H9 (cell line): ENCODE measurements around the gene GRID1. TPM values are rescaled to one million over a fixed set of nuclear protein-coding genes. Genes with fewer than 3 reads are reported as not detected.

Experiments used
- DNase-seq: peaks from one replicate; pipeline ENCODE4 v3.0.0-alpha.2; 2017
- H2AFZ ChIP-seq: one replicate; pipeline ENCODE4 v1.6.1; 2013; ENCODE audit warnings: mild to moderate bottlenecking, low read length, control low read depth, moderate library complexity
- H2AK5ac ChIP-seq: 2 replicates; pipeline ENCODE4 v1.6.1; 2013; ENCODE audit warnings: low read length, control low read depth, mixed read lengths; ENCODE audit not compliant: insufficient read length
- H2BK120ac ChIP-seq: one replicate; pipeline ENCODE4 v1.6.1; 2013; ENCODE audit warnings: low read depth, mild to moderate bottlenecking, low read length, control low read depth, inconsistent platforms; ENCODE audit not compliant: poor library complexity, severe bottlenecking
- H2BK12ac ChIP-seq: 2 replicates; pipeline ENCODE4 v1.6.1; 2013; ENCODE audit warnings: low read length, control low read depth, mixed read lengths, low read depth; ENCODE audit not compliant: insufficient read length
- H2BK15ac ChIP-seq: 2 replicates; pipeline ENCODE4 v1.6.1; 2013; ENCODE audit warnings: low read depth, low read length, control low read depth
- H2BK20ac ChIP-seq: one replicate; pipeline ENCODE4 v1.6.1; 2013; ENCODE audit warnings: low read depth, mild to moderate bottlenecking, low read length, control low read depth, inconsistent platforms; ENCODE audit not compliant: poor library complexity, severe bottlenecking
- H2BK5ac ChIP-seq: 2 replicates; pipeline ENCODE4 v1.6.1; 2013; ENCODE audit warnings: low read length, control low read depth, mixed read lengths; ENCODE audit not compliant: insufficient read length
- H3K14ac ChIP-seq: 2 replicates; pipeline ENCODE4 v1.6.1; 2013; ENCODE audit warnings: low read length, control low read depth; ENCODE audit not compliant: insufficient read depth
- H3K18ac ChIP-seq: 2 replicates; pipeline ENCODE4 v1.6.1; 2013; ENCODE audit warnings: low read depth, mild to moderate bottlenecking, mixed read lengths, low read length, control low read depth; ENCODE audit not compliant: insufficient read length
- H3K23ac ChIP-seq: 2 replicates; pipeline ENCODE4 v1.6.1; 2013; ENCODE audit warnings: low read length, control low read depth, mixed read lengths, low read depth; ENCODE audit not compliant: insufficient read length
- H3K23me2 ChIP-seq: 2 replicates; pipeline ENCODE4 v1.6.1; 2013; ENCODE audit warnings: low read depth, mild to moderate bottlenecking, mixed read lengths, low read length, control low read depth; ENCODE audit not compliant: insufficient read length, poor library complexity, severe bottlenecking
- H3K27ac ChIP-seq: 2 replicates; pipeline ENCODE4 v1.5.1; 2013; ENCODE audit warnings: low read length, control low read depth, mixed read lengths, low read depth; ENCODE audit not compliant: insufficient read length
- H3K27me3 ChIP-seq: 2 replicates; pipeline ENCODE4 v1.6.1; 2013; ENCODE audit warnings: low read length, control low read depth, inconsistent platforms; ENCODE audit not compliant: insufficient read depth
- H3K4ac ChIP-seq: 2 replicates; pipeline ENCODE4 v1.6.1; 2013; ENCODE audit warnings: low read depth, mild to moderate bottlenecking, control low read depth, inconsistent platforms, low read length, moderate library complexity
- H3K4me1 ChIP-seq: 2 replicates; pipeline ENCODE4 v1.6.1; 2013; ENCODE audit warnings: low read length, control low read depth, inconsistent platforms; ENCODE audit not compliant: insufficient read depth
- H3K4me2 ChIP-seq: 2 replicates; pipeline ENCODE4 v1.6.1; 2013; ENCODE audit warnings: low read length, control low read depth, mixed read lengths; ENCODE audit not compliant: insufficient read length, insufficient read depth
- H3K56ac ChIP-seq: 2 replicates; pipeline ENCODE4 v1.6.1; 2013; ENCODE audit warnings: low read depth, mild to moderate bottlenecking, mixed read lengths, low read length, control low read depth; ENCODE audit not compliant: insufficient read length
- H3K79me1 ChIP-seq: 2 replicates; pipeline ENCODE4 v1.6.1; 2013; ENCODE audit warnings: low read depth, mild to moderate bottlenecking, moderate library complexity, low read length, control low read depth, inconsistent platforms; ENCODE audit not compliant: insufficient read depth, poor library complexity, severe bottlenecking
- H3K79me2 ChIP-seq: 2 replicates; pipeline ENCODE4 v1.6.1; 2013; ENCODE audit warnings: low read length, control low read depth, inconsistent platforms; ENCODE audit not compliant: insufficient read depth
- H3K9ac ChIP-seq: 2 replicates; pipeline ENCODE4 v1.6.1; 2013; ENCODE audit warnings: low read length, control low read depth, mixed read lengths; ENCODE audit not compliant: insufficient read length; ENCODE audit errors: extremely low read depth
- H3K9me3 ChIP-seq: one replicate; pipeline ENCODE4 v1.6.1; 2013; ENCODE audit warnings: low read depth, low read length, inconsistent platforms; ENCODE audit not compliant: control insufficient read depth
- H3T11ph ChIP-seq: one replicate; pipeline ENCODE4 v1.6.1; 2013; ENCODE audit warnings: mild to moderate bottlenecking, low read length, control low read depth, inconsistent platforms
- H4K20me1 ChIP-seq: one replicate; pipeline ENCODE4 v1.6.1; 2013; ENCODE audit not compliant: control insufficient read depth, insufficient read length, insufficient read depth
- H4K5ac ChIP-seq: 2 replicates; pipeline ENCODE4 v1.6.1; 2013; ENCODE audit warnings: low read depth, mild to moderate bottlenecking, mixed read lengths, low read length, control low read depth; ENCODE audit not compliant: insufficient read length
- H4K8ac ChIP-seq: replicated peaks from 2 replicates; pipeline ENCODE4 v1.6.1; 2013; ENCODE audit warnings: low read length, control low read depth, mixed read lengths, low read depth; ENCODE audit not compliant: insufficient read length
- H4K91ac ChIP-seq: 2 replicates; pipeline ENCODE4 v1.6.1; 2013; ENCODE audit warnings: low read depth, mild to moderate bottlenecking, moderate library complexity, mixed read lengths, low read length, control low read depth; ENCODE audit not compliant: insufficient read length
- H3K27ac Mint-ChIP-seq, 3 experiments: 2 replicates in 2 of 3; 3 replicates in 1 of 3; pipeline ENCODE4 v1.8.0; 2020 to 2021; ENCODE audit warnings: mixed read lengths in 3 of 3, mild to moderate bottlenecking in 1 of 3, moderate library complexity in 1 of 3
- H3K27me3 Mint-ChIP-seq: 2 replicates; pipeline ENCODE4 v1.8.0; 2021; ENCODE audit warnings: low read depth, mild to moderate bottlenecking, moderate library complexity, mixed read lengths
- H3K36me3 Mint-ChIP-seq, 3 experiments: 2 replicates in 2 of 3; 3 replicates in 1 of 3; pipeline ENCODE4 v1.8.0; 2020 to 2021; ENCODE audit warnings: low read depth in 3 of 3, mixed read lengths in 3 of 3; ENCODE audit not compliant: insufficient read depth in 1 of 3
- H3K4me1 Mint-ChIP-seq, 2 experiments: 2 replicates each; pipeline ENCODE4 v1.8.0; 2020; ENCODE audit warnings: mixed read lengths in 2 of 2
- H3K4me3 Mint-ChIP-seq, 2 experiments: 2 replicates in 1 of 2; 3 replicates in 1 of 2; pipeline ENCODE4 v1.8.0; 2020 to 2021; ENCODE audit warnings: mild to moderate bottlenecking in 2 of 2, mixed read lengths in 2 of 2, moderate library complexity in 1 of 2
- H3K9me3 Mint-ChIP-seq, 2 experiments: 2 replicates in 1 of 2; 3 replicates in 1 of 2; pipeline ENCODE4 v1.8.0; 2020; ENCODE audit warnings: mild to moderate bottlenecking in 2 of 2, mixed read lengths in 2 of 2, moderate library complexity in 1 of 2
- CTCF ChIP-seq: fragments of 200-600 bp; sonication (generic); conservative IDR thresholded peaks from 3 replicates; pipeline ENCODE4 v1.8.0; 2021; ENCODE audit warnings: antibody characterized with exemption, mild to moderate bottlenecking
- WGBS: extraction: QIAGEN DNeasy Blood & Tissue Kit; methylation state at CpG from one replicate; pipeline ENCODE4 v1.1.7; 2013; ENCODE audit warnings: missing lambda C conversion rate, low lambda C conversion rate, mixed read lengths; ENCODE audit not compliant: insufficient read length; ENCODE audit errors: extremely low coverage; 5-methylcytosine and 5-hydroxymethylcytosine counted together
- total RNA-seq: library from RNA; stranded (reverse); gene quantifications from 2 replicates; pipeline ENCODE4 v1.2.1, GENCODE V29; 2021

The GRID1 gene
- total RNA-seq, 1 experiment from 2014 or later: 0.35 TPM

- no peak for TF ChIP-seq CTCF
Measured at GRCh38 chr10:85735997-85736396, 630.6 kb downstream of the GRID1 start.

More at GRCh38 chr10:85735997-85736396, 630.6 kb downstream of the GRID1 start:
- Mint-ChIP-seq H3K36me3 (no peaks in the 10 kb centered on the region), H3K27me3 (no peaks in the 10 kb centered on the region), H3K4me3 (no peak overlapping the region), H3K27ac (no peak overlapping the region), H3K4me1 (no peaks in the 10 kb centered on the region), H3K9me3 (no peaks in the 10 kb centered on the region; a peak in 3 of 5 replicates)
- Histone ChIP-seq H4K20me1 (no peaks in the 10 kb centered on the region), H3K27me3 (no peaks in the 10 kb centered on the region), H3K23me2 (no peaks in the 10 kb centered on the region), H3K14ac (no peak overlapping the region), H2BK12ac (no peak overlapping the region), H2BK15ac (no peak overlapping the region), H3T11ph (no peak overlapping the region), H3K4me1 (no peaks in the 10 kb centered on the region), H3K23ac (no peak overlapping the region), H3K79me2 (no peaks in the 10 kb centered on the region), H4K91ac (no peak overlapping the region), H2BK20ac (no peak overlapping the region), H3K9ac (no peak overlapping the region), H3K9me3 (no peaks in the 10 kb centered on the region), H3K27ac (no peak overlapping the region), H2AFZ (no peak overlapping the region), H2AK5ac (no peak overlapping the region), H3K4me2 (no peak overlapping the region), H3K18ac (no peak overlapping the region), H4K8ac (no peak overlapping the region), H3K79me1 (no peaks in the 10 kb centered on the region), H3K4ac (no peak overlapping the region), H4K5ac (peak overlapping the region; percentile 86), H2BK5ac (no peak overlapping the region), H3K56ac (no peak overlapping the region), H2BK120ac (no peak overlapping the region)
- no CpG with 5 or more reads among the region's 1 CpG for WGBS
- no peak for DNase-seq
